Measurements from ENCODE around the gene ANXA10.
"Not testable (repeated sequence)": the region's sequence is repeated elsewhere in the genome, so short reads cannot be mapped to it uniquely, and the experiment has no call there.

ANXA10 gene

GRCh38 chr4:168119890-168120289 is 27.6 kb downstream of the ANXA10 start:
- DNase-seq, result no peak

GRCh38 chr4:168120811-168121210 is 28.5 kb downstream of the ANXA10 start:
- no peak for DNase-seq

- DNase-seq, result no peak
Observed at GRCh38 chr4:168124008-168124641, 31.8 kb downstream of the ANXA10 start.

- DNase-seq, result no peak
Observed at GRCh38 chr4:168126952-168127351, 34.6 kb downstream of the ANXA10 start.

- DNase-seq, result no peak
Observed at GRCh38 chr4:168128601-168129000, 36.3 kb downstream of the ANXA10 start.

GRCh38 chr4:168129046-168129772 is 36.9 kb downstream of the ANXA10 start:
- no peak for DNase-seq

GRCh38 chr4:168129802-168130201 is 37.5 kb downstream of the ANXA10 start:
- no peak for DNase-seq

- DNase-seq, result no peak
Observed at GRCh38 chr4:168131196-168131595, 38.9 kb downstream of the ANXA10 start.

GRCh38 chr4:168134651-168135050 is 42.3 kb downstream of the ANXA10 start:
- DNase-seq, result no peak

- DNase-seq, result not testable (repeated sequence)
Observed at GRCh38 chr4:168135860-168136259, 43.5 kb downstream of the ANXA10 start.

GRCh38 chr4:168137695-168138094 is 45.4 kb downstream of the ANXA10 start:
- not testable (repeated sequence) for DNase-seq

- no peak for DNase-seq
Observed at GRCh38 chr4:168138143-168138542, 45.8 kb downstream of the ANXA10 start.

- DNase-seq, result no peak
Observed at GRCh38 chr4:168139336-168139735, 47.0 kb downstream of the ANXA10 start.

GRCh38 chr4:168141733-168142132 is 49.4 kb downstream of the ANXA10 start:
- no peak for DNase-seq

- no peak for DNase-seq
Observed at GRCh38 chr4:168143601-168144000, 51.3 kb downstream of the ANXA10 start.

GRCh38 chr4:168150420-168151050 is 58.2 kb downstream of the ANXA10 start:
- DNase-seq, result no peak

GRCh38 chr4:168151327-168151726 is 59.0 kb downstream of the ANXA10 start:
- no peak for DNase-seq

- no peak for DNase-seq
Observed at GRCh38 chr4:168152837-168153500, 60.6 kb downstream of the ANXA10 start.

- peak; percentile 7 for DNase-seq
Observed at GRCh38 chr4:168153596-168154440, 61.5 kb downstream of the ANXA10 start.

GRCh38 chr4:168154546-168155277 is 62.4 kb downstream of the ANXA10 start:
- no peak for DNase-seq

GRCh38 chr4:168162604-168163003 is 70.3 kb downstream of the ANXA10 start:
- DNase-seq, result no peak

- DNase-seq, result no peak
Observed at GRCh38 chr4:168163106-168163505, 70.8 kb downstream of the ANXA10 start.

All from KG1 (cell line).